ENCODE measurements around the gene LIPA. TPM values are rescaled to one million over a fixed set of nuclear protein-coding genes. Genes with fewer than 3 reads are reported as not detected.

The LIPA gene
- total RNA-seq, 1 donor from 2014 or later: 18.9 TPM

DNA sequence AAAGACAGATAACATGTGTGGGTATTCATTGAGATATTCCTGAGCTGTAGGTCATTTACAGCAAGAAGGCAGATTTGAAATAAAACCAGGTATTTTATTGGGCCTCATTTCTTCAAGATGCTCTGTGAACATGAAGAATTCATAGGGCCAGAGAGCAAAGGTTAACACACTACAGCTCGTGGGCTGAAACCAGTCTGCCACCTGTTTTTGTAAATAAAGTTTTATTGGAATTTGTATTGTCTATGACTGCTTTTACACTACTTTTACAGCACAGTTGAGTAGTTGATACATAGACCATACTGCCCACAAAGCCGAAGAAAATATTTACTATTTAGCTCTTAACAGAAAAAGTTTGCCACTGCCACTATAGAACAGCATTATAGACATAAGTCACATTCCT is 22.1 kb upstream of the LIPA start:
- no peaks in the 10 kb centered on the region for H3K27me3 ChIP-seq
- no peak overlapping the region for H3K27ac Mint-ChIP-seq
- H4K20me1 ChIP-seq (ENCODE audit: low read depth): no peaks in the 10 kb centered on the region
- H3K9ac ChIP-seq: no peak overlapping the region
- peaks cover 15% of the 10 kb centered on the region for H3K4me1 ChIP-seq
- DNase-seq (ENCODE audit: low spot score): no peak
- no peak overlapping the region for H3K4me3 Mint-ChIP-seq
- no peaks in the 10 kb centered on the region for H3F3A ChIP-seq (ENCODE audit: low read depth)
- H3K27me3 Mint-ChIP-seq (ENCODE audit: insufficient read depth, low read depth): peaks cover 7% of the 10 kb centered on the region
- H3K9me3 Mint-ChIP-seq: no peaks in the 10 kb centered on the region
- TF ChIP-seq EZH2phosphoT487 (IDR thresholded peaks at IDR 0.05): no peak
- TF ChIP-seq, protein P1, sequence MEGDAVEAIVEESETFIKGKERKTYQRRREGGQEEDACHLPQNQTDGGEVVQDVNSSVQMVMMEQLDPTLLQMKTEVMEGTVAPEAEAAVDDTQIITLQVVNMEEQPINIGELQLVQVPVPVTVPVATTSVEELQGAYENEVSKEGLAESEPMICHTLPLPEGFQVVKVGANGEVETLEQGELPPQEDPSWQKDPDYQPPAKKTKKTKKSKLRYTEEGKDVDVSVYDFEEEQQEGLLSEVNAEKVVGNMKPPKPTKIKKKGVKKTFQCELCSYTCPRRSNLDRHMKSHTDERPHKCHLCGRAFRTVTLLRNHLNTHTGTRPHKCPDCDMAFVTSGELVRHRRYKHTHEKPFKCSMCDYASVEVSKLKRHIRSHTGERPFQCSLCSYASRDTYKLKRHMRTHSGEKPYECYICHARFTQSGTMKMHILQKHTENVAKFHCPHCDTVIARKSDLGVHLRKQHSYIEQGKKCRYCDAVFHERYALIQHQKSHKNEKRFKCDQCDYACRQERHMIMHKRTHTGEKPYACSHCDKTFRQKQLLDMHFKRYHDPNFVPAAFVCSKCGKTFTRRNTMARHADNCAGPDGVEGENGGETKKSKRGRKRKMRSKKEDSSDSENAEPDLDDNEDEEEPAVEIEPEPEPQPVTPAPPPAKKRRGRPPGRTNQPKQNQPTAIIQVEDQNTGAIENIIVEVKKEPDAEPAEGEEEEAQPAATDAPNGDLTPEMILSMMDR (IDR thresholded peaks at IDR 0.05): no peak
- no peak for TF ChIP-seq EZH2 (IDR thresholded peaks at IDR 0.05)
- no peaks in the 10 kb centered on the region for H3K79me2 ChIP-seq (ENCODE audit: low read depth)
- H3K27ac ChIP-seq: no peak overlapping the region
- H3K9me3 ChIP-seq (ENCODE audit: low read depth): no peaks in the 10 kb centered on the region
- H3K4me2 ChIP-seq: no peak overlapping the region
- H3K4me3 ChIP-seq: no peak overlapping the region
- H3K36me3 Mint-ChIP-seq: no peaks in the 10 kb centered on the region
- H3K4me1 Mint-ChIP-seq: peaks cover 20% of the 10 kb centered on the region
- no peaks in the 10 kb centered on the region for H3K36me3 ChIP-seq
- no peak overlapping the region for H2AFZ ChIP-seq (replicated peaks)

DNA sequence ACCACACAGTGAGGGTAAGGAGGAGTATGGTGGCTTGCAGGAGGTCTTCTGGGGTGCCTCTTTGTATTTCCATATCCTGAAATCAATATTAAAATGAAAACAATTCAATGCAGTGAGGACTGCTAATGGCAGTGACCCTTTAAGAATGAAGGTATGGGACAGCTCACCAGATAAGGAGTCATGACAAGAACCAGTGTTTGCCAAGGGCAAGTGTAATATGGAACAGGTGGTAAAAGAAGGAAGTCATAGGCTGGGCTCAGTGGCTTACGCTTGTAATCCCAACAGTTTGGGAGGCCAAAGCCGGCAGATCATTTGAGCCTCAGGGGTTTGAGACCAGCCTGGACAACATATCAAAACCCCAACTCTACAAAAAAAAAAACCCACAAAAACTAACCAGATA is 20.0 kb upstream of the LIPA start:
- Mint-ChIP-seq H3K27me3 (ENCODE audit: insufficient read depth, low read depth) (peaks cover 7% of the 10 kb centered on the region), H3K36me3 (no peaks in the 10 kb centered on the region), H3K4me3 (no peak overlapping the region), H3K4me1 (peaks cover 8% of the 10 kb centered on the region), H3K27ac (no peak overlapping the region), H3K9me3 (no peaks in the 10 kb centered on the region)
- Histone ChIP-seq H4K20me1 (ENCODE audit: low read depth) (no peaks in the 10 kb centered on the region), H2AFZ (replicated peaks) (no peak overlapping the region), H3K79me2 (ENCODE audit: low read depth) (no peaks in the 10 kb centered on the region), H3K27ac (no peak overlapping the region), H3K4me2 (no peak overlapping the region), H3F3A (ENCODE audit: low read depth) (no peaks in the 10 kb centered on the region), H3K9ac (no peak overlapping the region), H3K4me1 (peaks cover 6% of the 10 kb centered on the region), H3K36me3 (no peaks in the 10 kb centered on the region), H3K4me3 (no peak overlapping the region), H3K27me3 (no peaks in the 10 kb centered on the region), H3K9me3 (ENCODE audit: low read depth) (no peaks in the 10 kb centered on the region)
- no peak for DNase-seq (ENCODE audit: low spot score)
- TF ChIP-seq EZH2phosphoT487 (IDR thresholded peaks at IDR 0.05) (no peak), EZH2 (IDR thresholded peaks at IDR 0.05) (no peak)
- TF ChIP-seq, protein P1 (IDR thresholded peaks at IDR 0.05): no peak

GRCh38 chr10:89270153-89270483 is 18.5 kb upstream of the LIPA start:
- Histone ChIP-seq H3K4me1 (peaks cover 6% of the 10 kb centered on the region), H4K20me1 (ENCODE audit: low read depth) (no peaks in the 10 kb centered on the region), H2AFZ (replicated peaks) (no peak overlapping the region), H3K79me2 (ENCODE audit: low read depth) (no peaks in the 10 kb centered on the region), H3K9ac (no peak overlapping the region), H3K4me2 (no peak overlapping the region), H3K27me3 (no peaks in the 10 kb centered on the region), H3K9me3 (ENCODE audit: low read depth) (no peaks in the 10 kb centered on the region), H3F3A (ENCODE audit: low read depth) (no peaks in the 10 kb centered on the region), H3K36me3 (no peaks in the 10 kb centered on the region), H3K4me3 (no peak overlapping the region), H3K27ac (no peak overlapping the region)
- Mint-ChIP-seq H3K36me3 (no peaks in the 10 kb centered on the region), H3K4me3 (no peak overlapping the region), H3K4me1 (peaks cover 8% of the 10 kb centered on the region), H3K9me3 (no peaks in the 10 kb centered on the region), H3K27me3 (ENCODE audit: insufficient read depth, low read depth) (peaks cover 5% of the 10 kb centered on the region), H3K27ac (no peak overlapping the region)
- DNase-seq (ENCODE audit: low spot score): no peak
- TF ChIP-seq EZH2phosphoT487 (IDR thresholded peaks at IDR 0.05) (no peak), EZH2 (IDR thresholded peaks at IDR 0.05) (no peak)
- TF ChIP-seq, protein P1 (IDR thresholded peaks at IDR 0.05): no peak
